WTC11 (cell line): Measurements from ENCODE around the gene STAC. TPM values are rescaled to one million over a fixed set of nuclear protein-coding genes. Genes with fewer than 3 reads are reported as not detected.

Experiments
- ATAC-seq: fragments of 200-7000 bp; cut with Tn5 transposase; 2 replicates; pipeline ENCODE4 v1.10.0; 2021; ENCODE audit warnings: mild to moderate bottlenecking, moderate library complexity
- CTCF ChIA-PET: fragments of 300-600 bp; sonication (Branson Sonifier 250); formaldehyde crosslinking; loops from one replicate; lab custom pipeline; 2021; ENCODE audit warnings: antibody characterized with exemption; lab: Charles Lee
- POLR2A ChIA-PET: fragments of 350-600 bp; sonication (Branson Sonifier 250); formaldehyde crosslinking; loops from one replicate; lab custom pipeline; 2021; ENCODE audit warnings: antibody characterized with exemption; lab: Charles Lee
- DNase-seq: peaks from one replicate; pipeline ENCODE4 v3.0.0; 2021; ENCODE audit warnings: low spot score
- H3K27ac Mint-ChIP-seq: 2 replicates; pipeline ENCODE4 v1.8.0; 2021; ENCODE audit warnings: mixed read lengths
- H3K27me3 Mint-ChIP-seq: 2 replicates; pipeline ENCODE4 v1.8.0; 2021; ENCODE audit warnings: low read depth, mild to moderate bottlenecking, moderate library complexity, mixed read lengths
- H3K36me3 Mint-ChIP-seq: 2 replicates; pipeline ENCODE4 v1.8.0; 2021; ENCODE audit warnings: mixed read lengths
- H3K4me1 Mint-ChIP-seq: 2 replicates; pipeline ENCODE4 v1.8.0; 2022; ENCODE audit warnings: mixed read lengths
- H3K4me3 Mint-ChIP-seq: 2 replicates; pipeline ENCODE4 v1.8.0; 2021; ENCODE audit warnings: mild to moderate bottlenecking, moderate library complexity, mixed read lengths
- H3K9me3 Mint-ChIP-seq: 2 replicates; pipeline ENCODE4 v1.8.0; 2021; ENCODE audit warnings: mixed read lengths
- CBFB ChIP-seq: sonication (generic); formaldehyde crosslinking; IDR thresholded peaks from 2 replicates; pipeline ENCODE4 v1.8.1; 2022; ENCODE audit warnings: mild to moderate bottlenecking, low read depth, missing genetic modification reagents
- ETV6 ChIP-seq: sonication (generic); formaldehyde crosslinking; IDR thresholded peaks from 2 replicates; pipeline ENCODE4 v1.8.1; 2022; ENCODE audit warnings: mild to moderate bottlenecking, missing genetic modification reagents
- FOXJ3 ChIP-seq: sonication (generic); formaldehyde crosslinking; IDR thresholded peaks from 2 replicates; pipeline ENCODE4 v1.9.0; 2021; ENCODE audit warnings: missing genetic modification reagents, mild to moderate bottlenecking, borderline replicate concordance
- JUN ChIP-seq: sonication (generic); formaldehyde crosslinking; IDR thresholded peaks from 2 replicates; pipeline ENCODE4 v1.8.0; 2023; ENCODE audit warnings: mild to moderate bottlenecking, missing genetic modification reagents
- MXD4 ChIP-seq: fragments of 250-450 bp; sonication (Bioruptor Pico); IDR thresholded peaks from 2 replicates; pipeline ENCODE4 v1.8.0; 2021; ENCODE audit warnings: mild to moderate bottlenecking, moderate library complexity, borderline replicate concordance
- NFYB ChIP-seq: sonication (generic); formaldehyde crosslinking; conservative IDR thresholded peaks from 2 replicates; pipeline ENCODE4 v1.8.0; 2022; ENCODE audit warnings: low read depth, missing genetic modification reagents
- NR3C1 ChIP-seq: sonication (generic); formaldehyde crosslinking; conservative IDR thresholded peaks from 2 replicates; pipeline ENCODE4 v1.8.1; 2023; ENCODE audit warnings: low read depth, mild to moderate bottlenecking, missing genetic modification reagents
- ZNF121 ChIP-seq: sonication (generic); formaldehyde crosslinking; IDR thresholded peaks from 2 replicates; pipeline ENCODE4 v1.8.0; 2023; ENCODE audit warnings: missing genetic modification reagents
- ZNF423 ChIP-seq: fragments of 250-450 bp; sonication (Bioruptor Pico); IDR thresholded peaks from 2 replicates; pipeline ENCODE4 v2.1.2; 2022; ENCODE audit warnings: mild to moderate bottlenecking, moderate library complexity
- total RNA-seq: library from RNA; stranded (reverse); gene quantifications from 3 replicates; pipeline ENCODE4 v1.2.3, GENCODE V29; 2021
- TF ChIP-seq, protein P1 (sequence below): fragments of 250-450 bp; sonication (Bioruptor Pico); IDR thresholded peaks from 2 replicates; pipeline ENCODE4 v1.9.0; 2021; ENCODE audit warnings: mild to moderate bottlenecking, borderline replicate concordance
- TF ChIP-seq, protein P2 (sequence below): sonication (generic); formaldehyde crosslinking; IDR thresholded peaks from 2 replicates; pipeline ENCODE4 v1.8.0; 2023; ENCODE audit warnings: mild to moderate bottlenecking, missing genetic modification reagents
- TF ChIP-seq, protein P3 (sequence below): fragments of 250-450 bp; sonication (Bioruptor Pico); IDR thresholded peaks from 2 replicates; pipeline ENCODE4 v2.1.2; 2022; ENCODE audit warnings: mild to moderate bottlenecking, moderate library complexity
- TF ChIP-seq, protein P4 (sequence below): sonication (generic); formaldehyde crosslinking; IDR thresholded peaks from 2 replicates; pipeline ENCODE4 v1.8.1; 2023; ENCODE audit warnings: mild to moderate bottlenecking, missing genetic modification reagents
- TF ChIP-seq, protein P5 (sequence below): fragments of 250-450 bp; sonication (Bioruptor Pico); conservative IDR thresholded peaks from 2 replicates; pipeline ENCODE4 v1.9.0; 2021; ENCODE audit warnings: mild to moderate bottlenecking
- TF ChIP-seq, protein P6 (sequence below): fragments of 250-450 bp; sonication (Bioruptor Pico); IDR thresholded peaks from 2 replicates; pipeline ENCODE4 v1.8.0; 2021; ENCODE audit warnings: mild to moderate bottlenecking

The STAC gene
- total RNA-seq, 1 experiment from 2014 or later, result 5.6 TPM

DNA sequence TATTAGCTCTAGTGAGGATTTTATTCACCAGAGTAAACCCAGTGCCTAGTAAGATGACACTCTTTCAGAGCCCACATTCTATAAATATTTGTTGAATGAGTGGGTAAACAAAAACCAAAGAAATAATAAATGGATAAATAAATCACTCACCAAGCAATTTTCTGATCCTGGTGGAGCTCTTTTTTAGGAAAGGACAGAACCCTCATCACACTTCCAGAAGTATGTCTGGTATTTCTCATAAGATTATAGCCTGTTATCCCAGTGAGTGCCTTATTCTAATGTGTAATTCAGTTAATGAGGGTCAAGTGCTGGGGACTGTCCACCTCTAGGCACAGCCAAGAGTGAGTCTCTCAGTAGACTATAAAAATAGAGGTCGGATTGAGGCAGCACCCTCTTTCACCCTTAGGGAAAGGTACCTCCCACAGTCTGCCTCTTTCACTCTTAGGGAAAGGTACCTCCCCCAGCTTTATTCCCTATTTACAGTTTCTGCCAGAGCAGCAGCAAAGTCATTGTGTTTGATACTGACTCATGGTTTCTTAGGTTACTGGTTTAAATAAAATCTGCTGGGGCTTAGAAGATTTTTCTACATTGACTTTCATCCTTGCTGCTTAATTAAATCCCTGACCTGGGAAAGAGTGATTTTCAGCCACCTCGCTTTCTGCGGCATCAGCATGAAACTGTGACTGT, 145.0 kb downstream of the STAC start:
- no peaks in the 10 kb centered on the region for H3K9me3 Mint-ChIP-seq
- H3K4me3 Mint-ChIP-seq, result no peak overlapping the region
- TF ChIP-seq, protein P1, sequence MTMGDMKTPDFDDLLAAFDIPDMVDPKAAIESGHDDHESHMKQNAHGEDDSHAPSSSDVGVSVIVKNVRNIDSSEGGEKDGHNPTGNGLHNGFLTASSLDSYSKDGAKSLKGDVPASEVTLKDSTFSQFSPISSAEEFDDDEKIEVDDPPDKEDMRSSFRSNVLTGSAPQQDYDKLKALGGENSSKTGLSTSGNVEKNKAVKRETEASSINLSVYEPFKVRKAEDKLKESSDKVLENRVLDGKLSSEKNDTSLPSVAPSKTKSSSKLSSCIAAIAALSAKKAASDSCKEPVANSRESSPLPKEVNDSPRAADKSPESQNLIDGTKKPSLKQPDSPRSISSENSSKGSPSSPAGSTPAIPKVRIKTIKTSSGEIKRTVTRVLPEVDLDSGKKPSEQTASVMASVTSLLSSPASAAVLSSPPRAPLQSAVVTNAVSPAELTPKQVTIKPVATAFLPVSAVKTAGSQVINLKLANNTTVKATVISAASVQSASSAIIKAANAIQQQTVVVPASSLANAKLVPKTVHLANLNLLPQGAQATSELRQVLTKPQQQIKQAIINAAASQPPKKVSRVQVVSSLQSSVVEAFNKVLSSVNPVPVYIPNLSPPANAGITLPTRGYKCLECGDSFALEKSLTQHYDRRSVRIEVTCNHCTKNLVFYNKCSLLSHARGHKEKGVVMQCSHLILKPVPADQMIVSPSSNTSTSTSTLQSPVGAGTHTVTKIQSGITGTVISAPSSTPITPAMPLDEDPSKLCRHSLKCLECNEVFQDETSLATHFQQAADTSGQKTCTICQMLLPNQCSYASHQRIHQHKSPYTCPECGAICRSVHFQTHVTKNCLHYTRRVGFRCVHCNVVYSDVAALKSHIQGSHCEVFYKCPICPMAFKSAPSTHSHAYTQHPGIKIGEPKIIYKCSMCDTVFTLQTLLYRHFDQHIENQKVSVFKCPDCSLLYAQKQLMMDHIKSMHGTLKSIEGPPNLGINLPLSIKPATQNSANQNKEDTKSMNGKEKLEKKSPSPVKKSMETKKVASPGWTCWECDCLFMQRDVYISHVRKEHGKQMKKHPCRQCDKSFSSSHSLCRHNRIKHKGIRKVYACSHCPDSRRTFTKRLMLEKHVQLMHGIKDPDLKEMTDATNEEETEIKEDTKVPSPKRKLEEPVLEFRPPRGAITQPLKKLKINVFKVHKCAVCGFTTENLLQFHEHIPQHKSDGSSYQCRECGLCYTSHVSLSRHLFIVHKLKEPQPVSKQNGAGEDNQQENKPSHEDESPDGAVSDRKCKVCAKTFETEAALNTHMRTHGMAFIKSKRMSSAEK (CRISPR knock-in tag), result no peak
- TF ChIP-seq JUN (CRISPR knock-in tag) (no peak), MXD4 (CRISPR knock-in tag) (no peak), CBFB (CRISPR knock-in tag) (no peak), NR3C1 (CRISPR knock-in tag) (no peak), NFYB (CRISPR knock-in tag) (no peak), ZNF423 (CRISPR knock-in tag) (no peak), FOXJ3 (CRISPR knock-in tag) (no peak), ZNF121 (CRISPR knock-in tag) (no peak), ETV6 (CRISPR knock-in tag) (no peak)
- TF ChIP-seq, protein P2, sequence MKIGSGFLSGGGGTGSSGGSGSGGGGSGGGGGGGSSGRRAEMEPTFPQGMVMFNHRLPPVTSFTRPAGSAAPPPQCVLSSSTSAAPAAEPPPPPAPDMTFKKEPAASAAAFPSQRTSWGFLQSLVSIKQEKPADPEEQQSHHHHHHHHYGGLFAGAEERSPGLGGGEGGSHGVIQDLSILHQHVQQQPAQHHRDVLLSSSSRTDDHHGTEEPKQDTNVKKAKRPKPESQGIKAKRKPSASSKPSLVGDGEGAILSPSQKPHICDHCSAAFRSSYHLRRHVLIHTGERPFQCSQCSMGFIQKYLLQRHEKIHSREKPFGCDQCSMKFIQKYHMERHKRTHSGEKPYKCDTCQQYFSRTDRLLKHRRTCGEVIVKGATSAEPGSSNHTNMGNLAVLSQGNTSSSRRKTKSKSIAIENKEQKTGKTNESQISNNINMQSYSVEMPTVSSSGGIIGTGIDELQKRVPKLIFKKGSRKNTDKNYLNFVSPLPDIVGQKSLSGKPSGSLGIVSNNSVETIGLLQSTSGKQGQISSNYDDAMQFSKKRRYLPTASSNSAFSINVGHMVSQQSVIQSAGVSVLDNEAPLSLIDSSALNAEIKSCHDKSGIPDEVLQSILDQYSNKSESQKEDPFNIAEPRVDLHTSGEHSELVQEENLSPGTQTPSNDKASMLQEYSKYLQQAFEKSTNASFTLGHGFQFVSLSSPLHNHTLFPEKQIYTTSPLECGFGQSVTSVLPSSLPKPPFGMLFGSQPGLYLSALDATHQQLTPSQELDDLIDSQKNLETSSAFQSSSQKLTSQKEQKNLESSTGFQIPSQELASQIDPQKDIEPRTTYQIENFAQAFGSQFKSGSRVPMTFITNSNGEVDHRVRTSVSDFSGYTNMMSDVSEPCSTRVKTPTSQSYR (CRISPR knock-in tag), result no peak
- TF ChIP-seq, protein P3, sequence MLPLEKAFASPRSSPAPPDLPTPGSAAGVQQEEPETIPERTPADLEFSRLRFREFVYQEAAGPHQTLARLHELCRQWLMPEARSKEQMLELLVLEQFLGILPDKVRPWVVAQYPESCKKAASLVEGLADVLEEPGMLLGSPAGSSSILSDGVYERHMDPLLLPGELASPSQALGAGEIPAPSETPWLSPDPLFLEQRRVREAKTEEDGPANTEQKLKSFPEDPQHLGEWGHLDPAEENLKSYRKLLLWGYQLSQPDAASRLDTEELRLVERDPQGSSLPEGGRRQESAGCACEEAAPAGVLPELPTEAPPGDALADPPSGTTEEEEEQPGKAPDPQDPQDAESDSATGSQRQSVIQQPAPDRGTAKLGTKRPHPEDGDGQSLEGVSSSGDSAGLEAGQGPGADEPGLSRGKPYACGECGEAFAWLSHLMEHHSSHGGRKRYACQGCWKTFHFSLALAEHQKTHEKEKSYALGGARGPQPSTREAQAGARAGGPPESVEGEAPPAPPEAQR (CRISPR knock-in tag), result no peak
- TF ChIP-seq, protein P4, sequence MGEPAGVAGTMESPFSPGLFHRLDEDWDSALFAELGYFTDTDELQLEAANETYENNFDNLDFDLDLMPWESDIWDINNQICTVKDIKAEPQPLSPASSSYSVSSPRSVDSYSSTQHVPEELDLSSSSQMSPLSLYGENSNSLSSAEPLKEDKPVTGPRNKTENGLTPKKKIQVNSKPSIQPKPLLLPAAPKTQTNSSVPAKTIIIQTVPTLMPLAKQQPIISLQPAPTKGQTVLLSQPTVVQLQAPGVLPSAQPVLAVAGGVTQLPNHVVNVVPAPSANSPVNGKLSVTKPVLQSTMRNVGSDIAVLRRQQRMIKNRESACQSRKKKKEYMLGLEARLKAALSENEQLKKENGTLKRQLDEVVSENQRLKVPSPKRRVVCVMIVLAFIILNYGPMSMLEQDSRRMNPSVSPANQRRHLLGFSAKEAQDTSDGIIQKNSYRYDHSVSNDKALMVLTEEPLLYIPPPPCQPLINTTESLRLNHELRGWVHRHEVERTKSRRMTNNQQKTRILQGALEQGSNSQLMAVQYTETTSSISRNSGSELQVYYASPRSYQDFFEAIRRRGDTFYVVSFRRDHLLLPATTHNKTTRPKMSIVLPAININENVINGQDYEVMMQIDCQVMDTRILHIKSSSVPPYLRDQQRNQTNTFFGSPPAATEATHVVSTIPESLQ (CRISPR knock-in tag), result no peak
- TF ChIP-seq, protein P5, sequence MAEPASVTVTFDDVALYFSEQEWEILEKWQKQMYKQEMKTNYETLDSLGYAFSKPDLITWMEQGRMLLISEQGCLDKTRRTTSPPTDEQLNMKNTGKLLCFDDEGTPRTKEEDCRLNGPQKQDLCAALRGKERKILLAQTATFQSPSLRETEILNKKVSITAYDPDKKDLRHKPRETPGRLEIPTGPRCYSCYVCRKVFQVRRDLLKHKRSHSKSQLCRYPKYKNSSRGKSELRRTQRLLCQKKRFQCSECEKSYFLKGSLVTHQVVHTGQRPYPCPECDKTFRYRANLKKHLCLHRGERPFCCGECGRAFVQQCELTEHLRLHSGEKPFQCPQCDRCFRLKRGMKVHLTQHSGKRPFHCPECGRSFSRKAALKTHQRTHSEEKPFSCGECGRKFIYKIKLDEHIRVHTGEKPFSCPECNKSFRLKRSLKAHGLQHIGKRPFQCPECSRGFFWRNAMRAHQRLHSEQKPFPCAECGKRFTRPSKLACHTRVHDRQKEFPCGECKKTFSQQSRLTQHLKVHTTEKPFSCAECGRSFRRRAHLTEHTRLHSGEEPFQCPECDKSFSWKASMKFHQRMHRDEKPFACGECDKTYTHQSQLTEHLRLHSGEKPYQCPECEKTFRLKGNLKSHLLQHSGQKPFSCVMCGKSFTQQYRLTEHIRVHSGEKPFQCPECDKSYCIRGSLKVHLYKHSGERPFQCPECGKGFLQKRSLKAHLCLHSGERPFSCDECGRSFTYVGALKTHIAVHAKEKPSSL, result no peak
- TF ChIP-seq, protein P6, sequence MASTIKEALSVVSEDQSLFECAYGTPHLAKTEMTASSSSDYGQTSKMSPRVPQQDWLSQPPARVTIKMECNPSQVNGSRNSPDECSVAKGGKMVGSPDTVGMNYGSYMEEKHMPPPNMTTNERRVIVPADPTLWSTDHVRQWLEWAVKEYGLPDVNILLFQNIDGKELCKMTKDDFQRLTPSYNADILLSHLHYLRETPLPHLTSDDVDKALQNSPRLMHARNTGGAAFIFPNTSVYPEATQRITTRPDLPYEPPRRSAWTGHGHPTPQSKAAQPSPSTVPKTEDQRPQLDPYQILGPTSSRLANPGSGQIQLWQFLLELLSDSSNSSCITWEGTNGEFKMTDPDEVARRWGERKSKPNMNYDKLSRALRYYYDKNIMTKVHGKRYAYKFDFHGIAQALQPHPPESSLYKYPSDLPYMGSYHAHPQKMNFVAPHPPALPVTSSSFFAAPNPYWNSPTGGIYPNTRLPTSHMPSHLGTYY (CRISPR knock-in tag), result no peak
- peak; percentile 60 for ATAC-seq
- H3K27ac Mint-ChIP-seq, result peak overlapping the region; percentile 75
- H3K36me3 Mint-ChIP-seq, result no peaks in the 10 kb centered on the region
- no peaks in the 10 kb centered on the region for H3K27me3 Mint-ChIP-seq
- ChIA-PET POLR2A (no interaction called here), CTCF (interaction anchor here (1.9 kb wide), 1 partner anchor 16 kb away, joined by 8 read pairs; no protein-coding TSS in a partner anchor)
- no peak for DNase-seq
- peaks cover 13% of the 10 kb centered on the region for H3K4me1 Mint-ChIP-seq
